ENCODE measurements around the gene ANTKMT.
A peak's percentile ranks its signal among the peaks of the same experiment; 100 is the strongest.
"Not testable (repeated sequence)": the region's sequence is repeated elsewhere in the genome, so short reads cannot be mapped to it uniquely, and the experiment has no call there.

Gene ANTKMT

GRCh38 chr16:728890-729744, 8.2 kb downstream of the ANTKMT start:
- DNase-seq: no peak

GRCh38 chr16:729768-730665, 9.1 kb downstream of the ANTKMT start:
- no peak for DNase-seq

GRCh38 chr16:730666-731509, 9.9 kb downstream of the ANTKMT start:
- no peak for DNase-seq

GRCh38 chr16:732332-732731, 11.4 kb downstream of the ANTKMT start:
- no peak for DNase-seq

- DNase-seq: no peak
These were observed 12.0 kb downstream of the ANTKMT start for GRCh38 chr16:732936-733335.

GRCh38 chr16:733382-734207, 12.6 kb downstream of the ANTKMT start:
- DNase-seq: no peak

- DNase-seq: no peak
These were observed 13.4 kb downstream of the ANTKMT start for GRCh38 chr16:734208-734980.

- DNase-seq: no peak
These were observed 14.3 kb downstream of the ANTKMT start for GRCh38 chr16:734981-735881.

GRCh38 chr16:735982-736453, 15.1 kb downstream of the ANTKMT start:
- no peak for DNase-seq

- DNase-seq: no peak
These were observed 16.1 kb downstream of the ANTKMT start for GRCh38 chr16:736936-737481.

- no peak for DNase-seq
These were observed 18.9 kb downstream of the ANTKMT start for GRCh38 chr16:739560-740458.

GRCh38 chr16:740459-740763, 19.5 kb downstream of the ANTKMT start:
- DNase-seq: no peak

- peak; percentile 88 for DNase-seq
These were observed 20.0 kb downstream of the ANTKMT start, which contains the start of gene CIAO3 for GRCh38 chr16:740764-741505. TSS of gene CIAO3 (minus strand) at chr16:740997. CDS start at chr16:740985, 12 bp downstream.

- no peak for DNase-seq
These were observed 21.2 kb downstream of the ANTKMT start for GRCh38 chr16:741986-742629.

- not testable (repeated sequence) for DNase-seq
These were observed 21.9 kb downstream of the ANTKMT start for GRCh38 chr16:742894-743293.

- no peak for DNase-seq
These were observed 23.0 kb downstream of the ANTKMT start for GRCh38 chr16:743794-744500.

GRCh38 chr16:745739-746138, 24.8 kb downstream of the ANTKMT start:
- DNase-seq: no peak

Data from CD4-positive, alpha-beta T cell treated with Interleukin-15 for 1 hour (primary cell).